ENCODE measurements around the gene THAP2. TPM values are rescaled to one million over a fixed set of nuclear protein-coding genes. Genes with fewer than 3 reads are reported as not detected.

The THAP2 gene
- total RNA-seq, 1 experiment from 2014 or later = 2.7 TPM

- H3K4me3 ChIP-seq (ENCODE audit: low read depth, low read length) = no peak overlapping the region
- no peak for DNase-seq
- Mint-ChIP-seq H3K27ac (ENCODE audit: unreplicated experiment) (no peak overlapping the region), H3K27me3 (ENCODE audit: insufficient read depth, unreplicated experiment) (no peaks in the 10 kb centered on the region), H3K36me3 (ENCODE audit: insufficient read depth, unreplicated experiment) (peaks cover 36% of the 10 kb centered on the region), H3K4me3 (ENCODE audit: unreplicated experiment) (no peak overlapping the region), H3K9me3 (ENCODE audit: unreplicated experiment) (no peaks in the 10 kb centered on the region), H3K4me1 (ENCODE audit: low read depth, unreplicated experiment) (peaks cover 6% of the 10 kb centered on the region)
- BruUV-seq (replicated peaks) = no TSS peak
- no peak for TF ChIP-seq CTCF (IDR thresholded peaks at IDR 0.05; ENCODE audit: insufficient read depth in 1 of 2, low read depth in 1 of 2, low read length in 1 of 2, severe bottlenecking in 1 of 2, unreplicated experiment in 1 of 2)
- H3K4me1 ChIP-seq = no peaks in the 10 kb centered on the region
- H3K27me3 ChIP-seq (replicated peaks; ENCODE audit: control insufficient read depth, insufficient read depth, low read length) = no peaks in the 10 kb centered on the region
- H3K36me3 ChIP-seq (ENCODE audit: control insufficient read depth, insufficient read depth, low read length) = no peaks in the 10 kb centered on the region
- CTCF ChIA-PET = no interaction called here
- POLR2A ChIA-PET = no interaction called here
- intact Hi-C loops (cut with micrococcal nuclease; ENCODE audit: unreplicated experiment) = no loop called here
- H3K9me3 ChIP-seq = no peaks in the 10 kb centered on the region
Observed at GRCh38 chr12:71654200-71654599, 9.9 kb upstream of the THAP2 start.

- H3K4me3 Mint-ChIP-seq (ENCODE audit: unreplicated experiment) = no peak overlapping the region
- no peaks in the 10 kb centered on the region for H3K9me3 ChIP-seq
Observed at GRCh38 chr12:71655495-71655894, 8.6 kb upstream of the THAP2 start.

GRCh38 chr12:71655907-71656306 is 8.2 kb upstream of the THAP2 start:
- H3K9me3 Mint-ChIP-seq (ENCODE audit: unreplicated experiment) = no peaks in the 10 kb centered on the region
- no TSS peak for BruUV-seq (replicated peaks)
- H3K4me1 Mint-ChIP-seq (ENCODE audit: low read depth, unreplicated experiment) = peaks cover 7% of the 10 kb centered on the region
- Histone ChIP-seq H3K36me3 (ENCODE audit: control insufficient read depth, insufficient read depth, low read length) (no peaks in the 10 kb centered on the region; the same call in 1 of the 2 replicates), H3K4me3 (ENCODE audit: low read depth, low read length) (no peak overlapping the region), H3K27me3 (replicated peaks; ENCODE audit: control insufficient read depth, insufficient read depth, low read length) (no peaks in the 10 kb centered on the region), H3K4me1 (0 out of 2 replicates have a peak, but pooled peaks cover 4% of the 10 kb centered on the region), H3K9me3 (no peaks in the 10 kb centered on the region)
- no peaks in the 10 kb centered on the region for H3K27me3 Mint-ChIP-seq (ENCODE audit: insufficient read depth, unreplicated experiment)
- H3K36me3 Mint-ChIP-seq (ENCODE audit: insufficient read depth, unreplicated experiment) = peaks cover 34% of the 10 kb centered on the region
- DNase-seq = no peak
- no peak for TF ChIP-seq CTCF (IDR thresholded peaks at IDR 0.05; ENCODE audit: insufficient read depth in 1 of 2, low read depth in 1 of 2, low read length in 1 of 2, severe bottlenecking in 1 of 2, unreplicated experiment in 1 of 2)
- POLR2A ChIA-PET = no interaction called here
- intact Hi-C loops (cut with micrococcal nuclease; ENCODE audit: unreplicated experiment) = no loop called here
- no peak overlapping the region for H3K27ac Mint-ChIP-seq (ENCODE audit: unreplicated experiment)
- CTCF ChIA-PET = interaction anchor here (1.5 kb wide), 1 partner anchor 19 kb away, joined by 7 read pairs; no protein-coding TSS in a partner anchor
- H3K4me3 Mint-ChIP-seq (ENCODE audit: unreplicated experiment) = no peak overlapping the region

More at GRCh38 chr12:71655495-71655894, 8.6 kb upstream of the THAP2 start:
- Histone ChIP-seq H3K4me1 (0 out of 2 replicates have a peak, but pooled peaks cover 4% of the 10 kb centered on the region), H3K4me3 (ENCODE audit: low read depth, low read length) (no peak overlapping the region), H3K36me3 (ENCODE audit: control insufficient read depth, insufficient read depth, low read length) (no peaks in the 10 kb centered on the region; the same call in 1 of the 2 replicates), H3K27me3 (replicated peaks; ENCODE audit: control insufficient read depth, insufficient read depth, low read length) (no peaks in the 10 kb centered on the region)
- no TSS peak for BruUV-seq (replicated peaks)
- H3K27ac Mint-ChIP-seq (ENCODE audit: unreplicated experiment) = no peak overlapping the region
- POLR2A ChIA-PET = no interaction called here
- CTCF ChIA-PET = no interaction called here
- no peaks in the 10 kb centered on the region for H3K27me3 Mint-ChIP-seq (ENCODE audit: insufficient read depth, unreplicated experiment)
- intact Hi-C loops (cut with micrococcal nuclease; ENCODE audit: unreplicated experiment) = no loop called here
- peaks cover 34% of the 10 kb centered on the region for H3K36me3 Mint-ChIP-seq (ENCODE audit: insufficient read depth, unreplicated experiment)
- TF ChIP-seq CTCF (IDR thresholded peaks at IDR 0.05; ENCODE audit: insufficient read depth in 1 of 2, low read depth in 1 of 2, low read length in 1 of 2, severe bottlenecking in 1 of 2, unreplicated experiment in 1 of 2) = no peak
- H3K9me3 Mint-ChIP-seq (ENCODE audit: unreplicated experiment) = no peaks in the 10 kb centered on the region
- peaks cover 7% of the 10 kb centered on the region for H3K4me1 Mint-ChIP-seq (ENCODE audit: low read depth, unreplicated experiment)
- no peak for DNase-seq
